ENCODE results near the gene VSIG2. TPM values are rescaled to one million over a fixed set of nuclear protein-coding genes. Genes with fewer than 3 reads are reported as not detected.

VSIG2 gene, protein sequence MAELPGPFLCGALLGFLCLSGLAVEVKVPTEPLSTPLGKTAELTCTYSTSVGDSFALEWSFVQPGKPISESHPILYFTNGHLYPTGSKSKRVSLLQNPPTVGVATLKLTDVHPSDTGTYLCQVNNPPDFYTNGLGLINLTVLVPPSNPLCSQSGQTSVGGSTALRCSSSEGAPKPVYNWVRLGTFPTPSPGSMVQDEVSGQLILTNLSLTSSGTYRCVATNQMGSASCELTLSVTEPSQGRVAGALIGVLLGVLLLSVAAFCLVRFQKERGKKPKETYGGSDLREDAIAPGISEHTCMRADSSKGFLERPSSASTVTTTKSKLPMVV
- not detected in 2 replicates for total RNA-seq

DNA sequence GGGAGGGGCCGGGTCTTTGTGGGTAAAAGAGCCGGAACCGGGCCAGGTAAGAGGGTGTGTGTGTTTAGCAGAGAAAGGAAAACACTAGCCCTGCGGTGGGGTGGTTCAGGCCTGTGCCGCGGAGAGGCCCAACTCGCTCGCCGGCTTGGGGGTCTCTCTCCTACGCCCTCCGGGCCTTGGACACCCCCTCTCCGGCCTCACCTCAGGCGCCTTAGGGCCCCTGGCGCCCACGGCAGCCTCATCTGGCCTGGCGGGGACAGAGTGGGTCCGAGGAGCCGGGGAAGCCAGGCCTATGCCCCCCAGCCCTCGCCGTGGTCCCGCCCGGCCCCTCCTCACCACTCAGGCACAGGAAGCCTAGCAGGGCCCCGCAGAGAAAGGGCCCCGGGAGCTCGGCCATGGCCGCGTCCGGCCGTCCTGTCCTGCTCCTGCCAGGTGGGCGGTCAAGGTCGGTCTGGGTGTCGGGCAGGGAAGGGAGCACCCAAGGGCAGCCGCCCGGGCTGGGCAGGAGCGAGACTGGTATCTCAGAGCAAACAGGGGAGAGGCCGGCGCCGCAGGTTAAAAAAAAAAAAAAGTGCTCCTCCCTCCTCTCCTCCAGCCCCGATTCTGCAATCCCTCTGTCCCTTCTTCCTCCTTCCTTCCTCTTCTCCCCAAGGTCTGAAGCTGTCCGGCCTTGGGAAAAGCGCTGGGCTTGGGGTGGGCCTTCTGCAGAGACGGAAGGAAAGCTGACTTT lies at the start of gene VSIG2:
VSIG2 (minus strand) TSS at position 515 of the 730 bp plus-strand sequence; CDS start at position 397, 118 bp downstream.

DNA sequence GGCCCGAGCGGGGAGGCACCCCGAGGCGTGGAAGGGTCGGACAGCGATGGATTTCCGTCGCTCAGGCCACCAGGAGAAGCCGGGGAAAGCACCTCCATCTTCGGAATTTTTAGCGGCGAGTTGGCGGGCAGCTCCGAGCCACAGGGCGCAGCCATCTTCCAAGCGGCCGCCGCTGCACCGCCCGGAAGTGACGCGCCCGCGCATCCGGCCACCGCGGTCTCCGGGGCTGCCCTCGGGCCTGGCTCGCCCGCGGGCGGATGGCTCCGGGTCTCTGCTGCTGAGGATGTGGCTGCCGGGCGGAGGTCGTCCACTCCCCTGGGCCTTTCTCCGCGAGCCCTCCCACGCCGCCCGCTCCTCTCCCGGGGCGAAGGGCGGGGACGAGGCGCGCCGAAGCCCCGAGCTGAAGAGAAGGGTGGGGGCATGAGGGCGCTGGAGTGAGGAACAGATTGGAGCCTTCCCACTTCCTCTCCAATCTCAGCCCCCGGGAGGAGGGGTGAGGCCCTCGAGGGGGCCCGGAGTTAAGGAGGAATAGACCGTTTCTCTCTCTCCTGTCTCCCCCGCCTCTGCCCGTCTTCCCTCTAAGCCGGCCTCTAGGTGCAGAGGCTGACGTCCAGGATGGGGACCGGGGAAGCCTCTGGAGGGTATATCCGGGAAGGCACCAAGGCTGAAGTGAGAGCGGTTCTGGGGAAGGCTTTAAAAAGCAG lies 48.3 kb upstream of the VSIG2 start, which contains the start of gene MSANTD2:
MSANTD2 (minus strand) TSS at position 181 of the 704 bp plus-strand sequence; CDS start at position 155, 26 bp downstream.

DNA sequence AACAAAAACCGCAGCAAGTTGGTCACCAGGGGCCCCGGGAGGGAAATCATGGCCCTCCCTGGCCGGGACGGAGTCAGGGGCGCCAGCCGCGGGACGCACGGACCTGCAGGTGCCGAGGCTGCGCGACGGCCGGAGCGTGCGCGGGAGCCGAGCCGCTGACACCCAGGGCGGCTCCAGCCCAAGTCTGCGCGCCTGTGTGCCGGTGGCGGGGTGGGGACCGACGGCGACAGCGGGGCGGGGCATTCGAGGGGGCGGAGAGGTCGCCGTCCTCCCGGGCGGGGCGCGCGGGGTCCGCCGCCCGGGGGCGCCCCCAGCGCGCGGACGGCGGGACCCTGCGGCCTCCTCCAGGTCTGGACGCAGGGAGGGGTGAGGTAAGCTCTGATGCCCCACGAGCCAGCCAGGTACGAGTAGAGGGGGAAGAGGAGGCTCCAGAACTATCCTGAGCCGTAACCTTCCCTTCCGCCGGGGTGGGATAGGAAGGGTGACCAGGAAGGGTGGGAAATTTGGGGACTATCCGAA lies 10.1 kb upstream of the VSIG2 start, which contains the start of gene ESAM:
ESAM (minus strand) TSS at position 186 of the 519 bp plus-strand sequence; CDS start at position 50, 136 bp downstream.

DNA sequence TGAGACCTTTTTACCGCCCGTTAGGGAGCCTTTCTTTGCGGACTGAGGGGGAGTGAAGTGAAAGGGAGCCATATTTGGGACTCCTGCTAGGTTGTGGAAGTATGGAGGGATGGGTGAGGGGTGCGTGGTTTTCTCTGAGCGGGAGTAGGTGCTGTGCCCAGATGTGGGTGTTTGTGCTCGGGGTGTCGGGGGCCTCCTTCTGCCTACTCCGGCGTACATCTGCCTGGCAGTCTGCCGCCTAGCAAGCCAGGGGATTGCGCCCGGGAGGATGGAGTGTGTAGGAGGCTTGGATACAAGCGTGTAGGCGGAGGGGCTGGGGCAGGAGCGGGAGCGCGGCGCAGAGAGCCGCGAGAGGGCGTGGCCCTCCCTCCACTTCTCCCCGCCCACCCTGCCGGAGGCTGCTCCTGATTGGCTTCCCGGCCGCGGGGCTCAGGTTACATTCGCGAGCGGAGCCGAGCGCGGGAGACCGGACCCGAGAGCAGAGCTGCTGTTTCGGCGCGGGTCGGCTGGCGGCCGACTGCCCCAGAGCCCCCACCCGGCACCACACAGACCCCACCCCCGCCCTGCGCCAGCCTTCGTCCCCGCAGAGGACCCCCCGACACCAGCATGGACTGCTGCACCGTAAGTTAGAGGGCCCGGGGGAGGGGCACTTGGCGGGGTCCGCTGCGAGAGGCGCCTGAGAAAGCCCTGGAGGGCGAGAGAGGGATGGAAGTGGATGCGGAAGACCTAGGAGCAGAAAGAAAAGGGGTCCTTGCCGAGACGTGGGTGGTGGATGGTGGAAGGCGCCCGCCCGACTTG lies 12.4 kb downstream of the VSIG2 start, which contains the start of gene NRGN:
NRGN (plus strand) TSS at position 464 of the 798 bp plus-strand sequence; CDS start at position 607, 143 bp downstream.

Other genes with a start within 250 kb of the VSIG2 start
- gene OR8B12, start 208.6 kb downstream of the VSIG2 start, total RNA-seq, result not detected in 2 replicates
- gene OR8A1, start 182.3 kb downstream of the VSIG2 start, total RNA-seq, result not detected in 2 replicates
- not detected in 2 replicates for gene PANX3, start 140.8 kb downstream of the VSIG2 start, total RNA-seq
- gene TBRG1, start 129.4 kb downstream of the VSIG2 start, total RNA-seq, result 19.3 and 19.7 TPM in 2 replicates
- gene SIAE, start 78.5 kb downstream of the VSIG2 start, total RNA-seq, result 9.6 and 10.1 TPM in 2 replicates
- gene SPA17, start 78.4 kb downstream of the VSIG2 start, total RNA-seq, result 21.6 and 28.0 TPM in 2 replicates
- 0.15 and 0.39 TPM in 2 replicates for gene NRGN, start 12.3 kb downstream of the VSIG2 start, total RNA-seq
- not detected in 2 replicates for gene ESAM, start 10.0 kb upstream of the VSIG2 start, total RNA-seq
- 3.4 TPM in 2 replicates for gene MSANTD2, start 48.2 kb upstream of the VSIG2 start, total RNA-seq
- gene ROBO3, start 113.2 kb upstream of the VSIG2 start, total RNA-seq, result 34.8 and 59.5 TPM in 2 replicates
- gene ROBO4, start 145.6 kb upstream of the VSIG2 start, total RNA-seq, result 5.8 and 6.8 TPM in 2 replicates
- gene HEPN1, start 167.0 kb upstream of the VSIG2 start, total RNA-seq, result not detected in 2 replicates
- not detected in 2 replicates for gene HEPACAM, start 183.8 kb upstream of the VSIG2 start, total RNA-seq
- gene CCDC15, start 201.9 kb upstream of the VSIG2 start, total RNA-seq, result 2.6 and 11.2 TPM in 2 replicates